K562 (cell line): Measurements from ENCODE around the gene KCNH3. TPM values are rescaled to one million over a fixed set of nuclear protein-coding genes. Genes with fewer than 3 reads are reported as not detected.

Source experiments
- ATAC-seq: fragments of 200-7000 bp; cut with Tn5 transposase; 3 replicates; pipeline ENCODE4 v1.9.1; 2020; ENCODE audit warnings: moderate library complexity
- BruUV-seq: library from RNA; stranded (reverse); fragments of 400-500 nt; replicated peaks from 2 replicates; lab custom pipeline; 2021; lab: Mats Ljungman, UMichigan
- CTCF ChIA-PET: fragments of 300-600 bp; formaldehyde crosslinking; extraction: SDS; loops from one replicate; lab custom pipeline; 2021; ENCODE audit warnings: low intra/inter-chr PET ratio; lab: Yijun Ruan, JAX
- POLR2A ChIA-PET: fragments of 300-600, 350-650 bp; sonication (Branson Sonifier 250); formaldehyde crosslinking; extraction: SDS; loops from one replicate; lab custom pipeline; 2021; ENCODE audit warnings: antibody characterized with exemption, inconsistent platforms; lab: Yijun Ruan, JAX
- DNase-seq, 4 experiments: peaks; one replicate each; pipeline versions ENCODE4 v3.0.0 to v3.0.0-alpha.2; 2011 to 2018; ENCODE audit warnings: low spot score in 3 of 4, mixed read lengths in 3 of 4; ENCODE audit errors: extremely low read depth in 1 of 4
- FAIRE-seq: peaks from 2 replicates; lab custom pipeline; 2011; peaks lifted over from hg19 to GRCh38; lab: Jason Lieb, UNC
- H2AFZ ChIP-seq: 2 replicates; pipeline ENCODE4 v1.6.0; 2011; ENCODE audit warnings: low read depth, low read length, control low read depth, inconsistent platforms
- H3K27ac ChIP-seq: fragments of 200-600 bp; 3 replicates; pipeline ENCODE4 v1.8.0; 2011; ENCODE audit warnings: low read depth, mild to moderate bottlenecking, control low read depth, inconsistent platforms, low read length, moderate library complexity, mixed read lengths; ENCODE audit errors: extremely low read depth
- H3K27me3 ChIP-seq, 2 experiments: fragments of 300-600 bp in 1 of 2; 2 replicates in 1 of 2; 3 replicates in 1 of 2; pipeline versions ENCODE4 v1.6.0 to v1.8.0; 2011; ENCODE audit warnings: inconsistent platforms in 2 of 2, low read length in 2 of 2, mild to moderate bottlenecking in 1 of 2, mixed read lengths in 1 of 2, moderate library complexity in 1 of 2; ENCODE audit not compliant: control insufficient read depth in 2 of 2, insufficient read depth in 2 of 2
- H3K36me3 ChIP-seq: fragments of 300-600 bp; 3 replicates; pipeline ENCODE4 v1.8.0; 2011; ENCODE audit warnings: mild to moderate bottlenecking, low read length, inconsistent platforms; ENCODE audit not compliant: control insufficient read depth, insufficient read depth
- H3K4me1 ChIP-seq, 2 experiments: fragments of 200-600 bp in 1 of 2; replicated peaks in 1 of 2; 2 replicates in 1 of 2; 3 replicates in 1 of 2; pipeline versions ENCODE4 v1.5.1 to v1.8.0; 2011; ENCODE audit warnings: inconsistent platforms in 2 of 2, low read length in 2 of 2, mild to moderate bottlenecking in 1 of 2, mixed read lengths in 1 of 2, moderate library complexity in 1 of 2; ENCODE audit not compliant: control insufficient read depth in 2 of 2, insufficient read depth in 2 of 2
- H3K4me2 ChIP-seq: 2 replicates; pipeline ENCODE4 v1.6.1; 2011; ENCODE audit warnings: low read length, control low read depth, inconsistent platforms, mixed read lengths; ENCODE audit not compliant: insufficient read depth
- H3K4me3 ChIP-seq: fragments of 200-600 bp; sonication (generic), shearing (Covaris generic); 2 replicates; pipeline ENCODE4 v1.5.1; 2016; ENCODE audit warnings: control low read depth, inconsistent platforms
- H3K79me2 ChIP-seq: fragments of 200-600 bp; 3 replicates; pipeline ENCODE4 v1.8.0; 2011; ENCODE audit warnings: low read length, inconsistent platforms; ENCODE audit not compliant: control insufficient read depth, insufficient read depth
- H3K9ac ChIP-seq, 2 experiments: 2 replicates each; pipeline versions ENCODE4 v1.6.0 to v1.6.1; 2011; ENCODE audit warnings: low read depth in 2 of 2, low read length in 2 of 2, control low read depth in 1 of 2, inconsistent platforms in 1 of 2, mild to moderate bottlenecking in 1 of 2, mixed read lengths in 1 of 2; ENCODE audit not compliant: insufficient read depth in 1 of 2
- H3K9me1 ChIP-seq: one replicate; pipeline ENCODE4 v1.6.0; 2011; ENCODE audit warnings: inconsistent platforms, mild to moderate bottlenecking, low read length, moderate library complexity; ENCODE audit not compliant: control insufficient read depth, insufficient read depth
- H3K9me3 ChIP-seq: replicated peaks from 2 replicates; pipeline ENCODE4 v1.5.1; 2011; ENCODE audit warnings: low read depth, low read length, inconsistent platforms; ENCODE audit not compliant: control insufficient read depth, insufficient read depth
- H4K20me1 ChIP-seq: replicated peaks from 2 replicates; pipeline ENCODE4 v1.6.1; 2011; ENCODE audit warnings: low read length, inconsistent platforms, mixed read lengths; ENCODE audit not compliant: control insufficient read depth, insufficient read depth
- BRD9 ChIP-seq: fragments of 450-650 bp; IDR thresholded peaks from 2 replicates; pipeline ENCODE4 v1.6.1; 2018; ENCODE audit warnings: low read depth; ENCODE audit not compliant: partially characterized antibody
- CTBP1 ChIP-seq: fragments of 450-650 bp; IDR thresholded peaks from 2 replicates; pipeline ENCODE4 v1.6.1; 2016; ENCODE audit warnings: borderline replicate concordance
- KDM4B ChIP-seq, 2 experiments: fragments of 450-650 bp in 1 of 2; sonication (generic) in 1 of 2; IDR thresholded peaks; 2 replicates each; pipeline ENCODE4 v1.6.1; 2016 to 2017; ENCODE audit warnings: borderline replicate concordance in 2 of 2, antibody characterized with exemption in 1 of 2, low read depth in 1 of 2, mild to moderate bottlenecking in 1 of 2
- L3MBTL2 ChIP-seq: fragments of 450-650 bp; IDR thresholded peaks from 2 replicates; pipeline ENCODE4 v1.6.1; 2016; ENCODE audit warnings: mild to moderate bottlenecking, moderate library complexity
- ZC3H4 ChIP-seq: sonication (generic); formaldehyde crosslinking; IDR thresholded peaks from 2 replicates; pipeline ENCODE4 v1.9.0; 2021; ENCODE audit warnings: missing genetic modification reagents, borderline replicate concordance
- WGBS: fragments of 100-300 bp; shearing (Covaris generic); methylation state at CpG from one replicate; pipeline ENCODE4 v1.1.6; 2016; ENCODE audit warnings: low coverage, mixed read lengths; ENCODE audit not compliant: insufficient coverage; ENCODE audit errors: missing lambda C conversion rate; 5-methylcytosine and 5-hydroxymethylcytosine counted together
- in situ Hi-C: fragments of 300-500 bp; cut with MboI; formaldehyde crosslinking; loops from 4 replicates; pipeline ENCODE4 v1.15.0; 2018; ENCODE audit warnings: inconsistent platforms, mixed read lengths
- intact Hi-C: fragments of 100-400 bp; cut with micrococcal nuclease; formaldehyde crosslinking; loops from 2 replicates; pipeline ENCODE4 v1.14.2; 2022
- polyA plus RNA-seq, 8 experiments: library from polyadenylated mRNA; depleted of rRNA in 4 of 8; stranded (reverse) in 5 of 8; unstranded in 3 of 8; fragments of >200 nt; fragmentation: Nextera tagmentation in 2 of 8; fragmentation: Illumina TruSeq in 1 of 8; extraction: Ambion mirVana in 2 of 8; extraction: Trizol in 1 of 8; gene quantifications; 2 replicates each; pipeline versions ENCODE4 v1.2.1 to v1.2.3, GENCODE V29; 2011 to 2014; ENCODE audit warnings: inconsistent platforms in 1 of 8, missing spikeins in 1 of 8
- total RNA-seq, 7 experiments: library from RNA; depleted of rRNA in 6 of 7; stranded (reverse); fragments of >200 nt in 6 of 7; fragmentation: Illumina TruSeq in 2 of 7; extraction: Trizol in 2 of 7; gene quantifications; 2 replicates each; pipeline versions ENCODE4 v1.2.1 to v1.2.3, GENCODE V29; 2011 to 2021; ENCODE audit warnings: low replicate concordance in 1 of 7
- TF ChIP-seq, protein P1 (sequence below), 2 experiments: IDR thresholded peaks; 2 replicates each; pipeline ENCODE4 v1.6.1; 2011; ENCODE audit warnings: borderline replicate concordance in 1 of 2, control low read depth in 1 of 2, low read depth in 1 of 2, low read length in 1 of 2, mild to moderate bottlenecking in 1 of 2, mixed read lengths in 1 of 2, moderate library complexity in 1 of 2; ENCODE audit not compliant: insufficient read depth in 1 of 2, insufficient read length in 1 of 2, poor library complexity in 1 of 2, severe bottlenecking in 1 of 2; ENCODE audit errors: extremely low read depth in 1 of 2
- TF ChIP-seq, protein P2 (sequence below), 3 experiments: IDR thresholded peaks in 2 of 3; conservative IDR thresholded peaks in 1 of 3; 2 replicates each; pipeline ENCODE4 v1.5.1; 2011 to 2012; ENCODE audit warnings: low read length in 3 of 3, mild to moderate bottlenecking in 3 of 3, control low read depth in 2 of 3, improper control_type of control experiment in 1 of 3, inconsistent platforms in 1 of 3, low read depth in 1 of 3, mixed read lengths in 1 of 3, moderate library complexity in 1 of 3; ENCODE audit not compliant: insufficient read depth in 2 of 3

Gene KCNH3
- total and polyA plus RNA-seq, 9 of the 15 experiments (the other 6 are each of a cell fraction or from before 2014, with no cell fraction given) = 0.01 to 0.09 TPM; not detected in 7

DNA sequence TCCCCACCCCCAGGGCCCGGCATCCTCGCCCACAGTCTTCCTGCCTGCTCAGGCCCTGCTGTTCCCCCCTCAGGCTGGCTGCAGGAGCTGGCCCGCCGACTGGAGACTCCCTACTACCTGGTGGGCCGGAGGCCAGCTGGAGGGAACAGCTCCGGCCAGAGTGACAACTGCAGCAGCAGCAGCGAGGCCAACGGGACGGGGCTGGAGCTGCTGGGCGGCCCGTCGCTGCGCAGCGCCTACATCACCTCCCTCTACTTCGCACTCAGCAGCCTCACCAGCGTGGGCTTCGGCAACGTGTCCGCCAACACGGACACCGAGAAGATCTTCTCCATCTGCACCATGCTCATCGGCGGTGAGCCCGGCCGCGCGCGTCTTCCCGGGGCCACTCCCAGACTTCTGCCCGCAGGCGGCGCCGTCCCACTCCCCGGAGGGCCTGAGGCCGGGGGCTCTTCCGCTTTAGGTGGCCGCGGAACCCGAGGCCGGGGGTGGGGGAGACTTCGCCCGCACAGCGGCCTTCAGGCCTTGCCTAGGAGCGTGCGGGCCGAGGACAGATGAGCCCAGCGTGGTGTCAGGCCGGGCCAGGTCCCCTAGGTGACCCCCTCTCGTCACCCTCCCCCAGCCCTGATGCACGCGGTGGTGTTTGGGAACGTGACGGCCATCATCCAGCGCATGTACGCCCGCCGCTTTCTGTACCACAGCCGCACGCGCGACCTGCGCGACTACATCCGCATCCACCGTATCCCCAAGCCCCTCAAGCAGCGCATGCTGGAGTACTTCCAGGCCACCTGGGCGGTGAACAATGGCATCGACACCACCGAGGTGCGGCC, 10.2 kb downstream of the KCNH3 start:
- Histone ChIP-seq H3K9ac (peak overlapping the region in 1 of 2 experiments; percentile 65; a peak in 2 of 4 replicates), H3K36me3 (no peaks in the 10 kb centered on the region), H3K27ac (no peak overlapping the region), H4K20me1 (0 out of 2 replicates have a peak, but pooled peaks cover 3% of the 10 kb centered on the region), H3K9me3 (no peaks in the 10 kb centered on the region), H3K4me2 (peak overlapping the region; percentile 58), H3K4me3 (no peak overlapping the region), H3K4me1 (peaks cover 0 to 15% of the 10 kb centered on the region in 2 experiments; a peak in 3 of 5 replicates), H2AFZ (peak overlapping the region; percentile 89), H3K79me2 (no peaks in the 10 kb centered on the region), H3K9me1 (peaks cover 3% of the 10 kb centered on the region), H3K27me3 (peaks cover 13 to 58% of the 10 kb centered on the region in 2 experiments; a peak in 4 of 5 replicates)
- POLR2A ChIA-PET = interaction anchor here (0.7 kb wide), 1 partner anchor 15 kb away, joined by 4 read pairs; no protein-coding TSS in a partner anchor
- in situ Hi-C loops (no loop called here), intact Hi-C loops (no loop called here)
- DNase-seq = peak; percentile 34 to 73 (median 67)
- peak; percentile 68 for ATAC-seq
- CTCF ChIA-PET = interaction anchor here (0.6 kb wide), 1 partner anchor 542 kb away, joined by 4 read pairs; no protein-coding TSS in a partner anchor
- BruUV-seq = no TSS peak
- 29% methylated on average over 57 of the region's 70 CpGs for WGBS
- FAIRE-seq = no peak
- TF ChIP-seq, protein P1, sequence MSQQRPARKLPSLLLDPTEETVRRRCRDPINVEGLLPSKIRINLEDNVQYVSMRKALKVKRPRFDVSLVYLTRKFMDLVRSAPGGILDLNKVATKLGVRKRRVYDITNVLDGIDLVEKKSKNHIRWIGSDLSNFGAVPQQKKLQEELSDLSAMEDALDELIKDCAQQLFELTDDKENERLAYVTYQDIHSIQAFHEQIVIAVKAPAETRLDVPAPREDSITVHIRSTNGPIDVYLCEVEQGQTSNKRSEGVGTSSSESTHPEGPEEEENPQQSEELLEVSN (IDR thresholded peaks at IDR 0.05; ENCODE audit: borderline replicate concordance in 1 of 2, extremely low read depth in 1 of 2, insufficient read depth in 1 of 2, insufficient read length in 1 of 2, low read depth in 1 of 2, low read length in 1 of 2, poor library complexity in 1 of 2, severe bottlenecking in 1 of 2) = peak in 1 of 2 experiments; percentile 17
- TF ChIP-seq KDM4B (IDR thresholded peaks at IDR 0.05; ENCODE audit: borderline replicate concordance in 2 of 2, low read depth in 1 of 2) = no peak
- TF ChIP-seq L3MBTL2 = peak; percentile 49; the same call in 1 of the 2 replicates
- no peak for TF ChIP-seq BRD9
- 0 out of 2 replicates have a peak, but pooled peaks have one; percentile 24 for TF ChIP-seq CTBP1
- TF ChIP-seq, protein P2, sequence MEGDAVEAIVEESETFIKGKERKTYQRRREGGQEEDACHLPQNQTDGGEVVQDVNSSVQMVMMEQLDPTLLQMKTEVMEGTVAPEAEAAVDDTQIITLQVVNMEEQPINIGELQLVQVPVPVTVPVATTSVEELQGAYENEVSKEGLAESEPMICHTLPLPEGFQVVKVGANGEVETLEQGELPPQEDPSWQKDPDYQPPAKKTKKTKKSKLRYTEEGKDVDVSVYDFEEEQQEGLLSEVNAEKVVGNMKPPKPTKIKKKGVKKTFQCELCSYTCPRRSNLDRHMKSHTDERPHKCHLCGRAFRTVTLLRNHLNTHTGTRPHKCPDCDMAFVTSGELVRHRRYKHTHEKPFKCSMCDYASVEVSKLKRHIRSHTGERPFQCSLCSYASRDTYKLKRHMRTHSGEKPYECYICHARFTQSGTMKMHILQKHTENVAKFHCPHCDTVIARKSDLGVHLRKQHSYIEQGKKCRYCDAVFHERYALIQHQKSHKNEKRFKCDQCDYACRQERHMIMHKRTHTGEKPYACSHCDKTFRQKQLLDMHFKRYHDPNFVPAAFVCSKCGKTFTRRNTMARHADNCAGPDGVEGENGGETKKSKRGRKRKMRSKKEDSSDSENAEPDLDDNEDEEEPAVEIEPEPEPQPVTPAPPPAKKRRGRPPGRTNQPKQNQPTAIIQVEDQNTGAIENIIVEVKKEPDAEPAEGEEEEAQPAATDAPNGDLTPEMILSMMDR (IDR thresholded peaks at IDR 0.05 in 2 of 3, conservative IDR thresholded peaks at IDR 0.05 in 1 of 3; ENCODE audit: insufficient read depth in 2 of 3, low read depth in 1 of 3, low read length in 3 of 3) = peak; percentile 42 to 56 (median 53); a peak in 5 of 6 replicates
- TF ChIP-seq ZC3H4 = no peak
